Activated CD8-positive, alpha-beta memory T cell treated with anti-CD3 and anti-CD28 coated beads for 36 hours (primary cell): ENCODE measurements around the gene ABTB2. TPM values are rescaled to one million over a fixed set of nuclear protein-coding genes. Genes with fewer than 3 reads are reported as not detected.

Experiments
- CTCF ChIA-PET: fragments of 350-600 bp; sonication (Branson Sonifier 250); formaldehyde crosslinking; loops from one replicate; lab custom pipeline; 2021; ENCODE audit warnings: antibody characterized with exemption; lab: Charles Lee
- POLR2A ChIA-PET: fragments of 350-600 bp; sonication (Branson Sonifier 250); formaldehyde crosslinking; loops from one replicate; lab custom pipeline; 2021; ENCODE audit warnings: antibody characterized with exemption; lab: Charles Lee
- total RNA-seq, 2 experiments: library from RNA; stranded (reverse); gene quantifications; one replicate each; pipeline ENCODE4 v1.2.3, GENCODE V29; 2021

The ABTB2 gene
- total RNA-seq, 2 experiments from 2014 or later, result 6.1 to 6.2 TPM

- POLR2A ChIA-PET, result no interaction called here
- CTCF ChIA-PET, result no interaction called here
These were observed 165.1 kb downstream of the ABTB2 start for GRCh38 chr11:34192481-34193401.

- POLR2A ChIA-PET, result no interaction called here
- CTCF ChIA-PET, result no interaction called here
These were observed 166.2 kb downstream of the ABTB2 start for GRCh38 chr11:34191578-34191977.

GRCh38 chr11:34190192-34191139 lies 167.3 kb downstream of the ABTB2 start:
- POLR2A ChIA-PET, result no interaction called here

GRCh38 chr11:34189191-34189590 lies 168.6 kb downstream of the ABTB2 start:
- ChIA-PET CTCF (interaction anchor here (1.7 kb wide), 1 partner anchor 15 kb away, joined by 3 read pairs; no protein-coding TSS in a partner anchor), POLR2A (no interaction called here)

More at GRCh38 chr11:34190192-34191139, 167.3 kb downstream of the ABTB2 start:
- CTCF ChIA-PET, result no interaction called here

- CTCF ChIA-PET, result interaction anchor here (0.6 to 1.7 kb wide), 2 partner anchors 14 to 168 kb away, joined by 3 read pairs; no protein-coding TSS in a partner anchor
- POLR2A ChIA-PET, result no interaction called here
These were observed 169.6 kb downstream of the ABTB2 start for GRCh38 chr11:34188181-34188580.

GRCh38 chr11:34185926-34186841 lies 171.6 kb downstream of the ABTB2 start:
- POLR2A ChIA-PET, result no interaction called here
- CTCF ChIA-PET, result interaction anchor here (0.6 to 1.9 kb wide), 2 partner anchors 12 to 782 kb away, joined by 5 to 6 read pairs; no protein-coding TSS in a partner anchor

- CTCF ChIA-PET, result interaction anchor here (0.9 kb wide), 1 partner anchor 25 kb away, joined by 3 read pairs; no protein-coding TSS in a partner anchor
- POLR2A ChIA-PET, result no interaction called here
These were observed 173.2 kb downstream of the ABTB2 start for GRCh38 chr11:34184505-34185015.

GRCh38 chr11:34183848-34184391 lies 173.9 kb downstream of the ABTB2 start:
- CTCF ChIA-PET, result no interaction called here
- POLR2A ChIA-PET, result no interaction called here

- POLR2A ChIA-PET, result no interaction called here
These were observed 174.7 kb downstream of the ABTB2 start for GRCh38 chr11:34182921-34183685.

GRCh38 chr11:34182425-34182824 lies 175.4 kb downstream of the ABTB2 start:
- POLR2A ChIA-PET, result no interaction called here
- CTCF ChIA-PET, result interaction anchor here (1.9 kb wide), 1 partner anchor 8 kb away, joined by 18 read pairs; no protein-coding TSS in a partner anchor

More at GRCh38 chr11:34182921-34183685, 174.7 kb downstream of the ABTB2 start:
- CTCF ChIA-PET, result interaction anchor here (1.9 kb wide), 1 partner anchor 9 kb away, joined by 18 read pairs; no protein-coding TSS in a partner anchor

- POLR2A ChIA-PET, result no interaction called here
- CTCF ChIA-PET, result interaction anchor here (1.7 to 2.1 kb wide), 3 partner anchors 8 to 175 kb away, joined by 4 to 18 read pairs (median 8); partner anchors contain the start of gene ABTB2
These were observed 175.9 kb downstream of the ABTB2 start for GRCh38 chr11:34181856-34182405.

- ChIA-PET CTCF (interaction anchor here (1.7 to 2.1 kb wide), 2 partner anchors 100 to 176 kb away, joined by 4 to 8 read pairs; partner anchors contain the start of gene ABTB2), POLR2A (interaction anchor here (1.3 kb wide), 1 partner anchor 177 kb away, joined by 4 read pairs; the partner anchor contains the start of gene ABTB2)
These were observed 176.6 kb downstream of the ABTB2 start for GRCh38 chr11:34181251-34181650.

GRCh38 chr11:34180814-34181165 lies 177.0 kb downstream of the ABTB2 start:
- ChIA-PET CTCF (interaction anchor here (1.7 to 2.1 kb wide), 2 partner anchors 101 to 176 kb away, joined by 4 to 8 read pairs; partner anchors contain the start of gene ABTB2), POLR2A (interaction anchor here (1.3 kb wide), 1 partner anchor 177 kb away, joined by 4 read pairs; the partner anchor contains the start of gene ABTB2)

- POLR2A ChIA-PET, result interaction anchor here (1.3 kb wide), 1 partner anchor 178 kb away, joined by 4 read pairs; the partner anchor contains the start of gene ABTB2
- CTCF ChIA-PET, result interaction anchor here (1.7 to 2.1 kb wide), 2 partner anchors 101 to 177 kb away, joined by 4 to 8 read pairs; partner anchors contain the start of gene ABTB2
These were observed 177.6 kb downstream of the ABTB2 start for GRCh38 chr11:34180040-34180813.

GRCh38 chr11:34179026-34179675 lies 178.7 kb downstream of the ABTB2 start:
- ChIA-PET CTCF (interaction anchor here (1.8 kb wide), 1 partner anchor 178 kb away, joined by 6 read pairs; the partner anchor contains the start of gene ABTB2), POLR2A (no interaction called here)
